Neural progenitor cell (in vitro differentiated cells): ENCODE data around the gene KLF13.

ENCODE experiments used
- CTCF ChIP-seq: fragments of 200-600 bp; sonication (generic); IDR thresholded peaks from 2 replicates; pipeline ENCODE4 v1.5.1; 2017; ENCODE audit warnings: antibody characterized with exemption, mild to moderate bottlenecking
- EZH2phosphoT487 ChIP-seq: fragments of 200-600 bp; sonication (generic); IDR thresholded peaks from 2 replicates; pipeline ENCODE4 v1.6.1; 2017; ENCODE audit warnings: antibody characterized with exemption

- TF ChIP-seq CTCF (no peak), EZH2phosphoT487 (no peak)
Observed at GRCh38 chr15:31360843-31361763, 34.5 kb downstream of the KLF13 start.
